HepG2 (cell line): ENCODE results near the gene VMO1. TPM values are rescaled to one million over a fixed set of nuclear protein-coding genes. Genes with fewer than 3 reads are reported as not detected.
A peak's percentile ranks its signal among the peaks of the same experiment; 100 is the strongest.

Experiments used
- GATAD1 ChIP-seq: IDR thresholded peaks from 2 replicates; pipeline ENCODE4 v1.6.1; 2016; ENCODE audit warnings: missing genetic modification reagents, missing compliant biosample characterization
- RARG ChIP-seq: sonication (generic); formaldehyde crosslinking; IDR thresholded peaks from 2 replicates; pipeline ENCODE4 v1.4.0; 2020; ENCODE audit warnings: low read depth, mild to moderate bottlenecking, missing genetic modification reagents
- SIX4 ChIP-seq: sonication (generic); formaldehyde crosslinking; IDR thresholded peaks from 2 replicates; pipeline ENCODE4 v1.4.0; 2020; ENCODE audit warnings: missing genetic modification reagents
- SRSF1 ChIP-seq: fragments of 200-400 bp; formaldehyde crosslinking; optimal IDR thresholded peaks from 2 replicates; pipeline ENCODE3; 2017; ENCODE audit warnings: mild to moderate bottlenecking, low read depth, low read length, moderate library complexity
- ZFAT ChIP-seq: sonication (generic); formaldehyde crosslinking; conservative IDR thresholded peaks from 2 replicates; pipeline ENCODE4 v1.8.1; 2023; ENCODE audit warnings: missing genetic modification reagents, inconsistent platforms
- ZMYM3 ChIP-seq: sonication (generic); formaldehyde crosslinking; IDR thresholded peaks from 2 replicates; pipeline ENCODE4 v1.5.1; 2020; ENCODE audit warnings: mild to moderate bottlenecking, missing genetic modification reagents
- ZNF101 ChIP-seq: sonication (generic); formaldehyde crosslinking; IDR thresholded peaks from 2 replicates; pipeline ENCODE4 v1.4.0; 2020; ENCODE audit warnings: mild to moderate bottlenecking, low read depth, missing genetic modification reagents, borderline replicate concordance
- ZNF607 ChIP-seq: sonication (generic); formaldehyde crosslinking; IDR thresholded peaks from 2 replicates; pipeline ENCODE4 v1.5.1; 2020; ENCODE audit warnings: missing genetic modification reagents, mild to moderate bottlenecking, borderline replicate concordance
- ZSCAN12 ChIP-seq: sonication (generic); formaldehyde crosslinking; IDR thresholded peaks from 2 replicates; pipeline ENCODE4 v1.9.0; 2021; ENCODE audit warnings: mild to moderate bottlenecking, missing genetic modification reagents
- polyA plus RNA-seq, 8 experiments: library from polyadenylated mRNA; depleted of rRNA in 3 of 8; stranded (reverse) in 7 of 8; unstranded in 1 of 8; fragments of >200 nt; fragmentation: Illumina TruSeq in 4 of 8; extraction: Trizol in 4 of 8; gene quantifications; 2 replicates each; pipeline versions ENCODE4 v1.2.1 to v1.2.3, GENCODE V29; 2011 to 2016; ENCODE audit warnings: low read depth in 4 of 8, missing spikeins in 1 of 8, mixed read lengths in 1 of 8; ENCODE audit not compliant: insufficient read depth in 1 of 8
- total RNA-seq, 5 experiments: library from RNA; depleted of rRNA; stranded (reverse); fragments of >200 nt; fragmentation: Illumina TruSeq; extraction: Trizol; gene quantifications; 2 replicates each; pipeline ENCODE4 v1.2.3, GENCODE V29; 2016; ENCODE audit warnings: low read depth in 1 of 5
- TF ChIP-seq, protein P1 (sequence below), 2 experiments: fragments of 450-650 bp in 1 of 2; sonication (generic) in 1 of 2; formaldehyde crosslinking in 1 of 2; IDR thresholded peaks; 2 replicates each; pipeline versions ENCODE4 v1.6.1 to v1.8.0; 2016 to 2022; ENCODE audit warnings: antibody characterized with exemption in 1 of 2, mild to moderate bottlenecking in 1 of 2, missing genetic modification reagents in 1 of 2
- TF ChIP-seq, protein P2 (sequence below): sonication (generic); formaldehyde crosslinking; IDR thresholded peaks from 2 replicates; pipeline ENCODE4 v1.4.0; 2020; ENCODE audit warnings: missing genetic modification reagents, borderline replicate concordance
- TF ChIP-seq, protein P3 (sequence below), 2 experiments: sonication (generic) in 1 of 2; formaldehyde crosslinking in 1 of 2; IDR thresholded peaks; 2 replicates each; pipeline versions ENCODE4 v1.6.1 to v1.9.0; 2014 to 2022; ENCODE audit warnings: antibody characterized with exemption in 1 of 2, borderline replicate concordance in 1 of 2, inconsistent platforms in 1 of 2, low read depth in 1 of 2, missing genetic modification reagents in 1 of 2

Gene VMO1
- total and polyA plus RNA-seq, 2 of the 13 experiments (the other 11 are each of a cell fraction or from before 2014, with no cell fraction given): not detected

DNA sequence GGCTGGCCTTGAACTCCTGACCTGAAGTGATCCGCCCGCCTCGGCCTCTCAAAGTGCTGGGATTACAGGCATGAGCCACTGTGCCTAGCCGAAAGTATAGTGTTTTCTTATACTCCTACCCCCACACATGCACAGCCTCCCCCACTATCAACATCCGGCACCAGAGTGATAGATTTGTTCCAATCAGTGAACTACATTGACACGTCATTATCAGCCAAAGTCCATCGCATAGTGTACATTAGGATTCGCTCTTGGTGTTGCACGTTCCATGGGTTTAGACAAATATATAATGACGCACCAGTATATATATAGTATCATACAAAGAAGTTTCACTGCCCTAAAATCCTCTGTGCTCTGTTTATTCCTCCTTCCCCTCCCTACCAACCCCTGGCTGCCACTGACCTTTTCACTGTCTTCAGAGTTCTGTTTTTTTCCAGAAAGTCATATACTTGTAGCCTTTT lies 26.4 kb downstream of the VMO1 start (continued):
- TF ChIP-seq, protein P1, sequence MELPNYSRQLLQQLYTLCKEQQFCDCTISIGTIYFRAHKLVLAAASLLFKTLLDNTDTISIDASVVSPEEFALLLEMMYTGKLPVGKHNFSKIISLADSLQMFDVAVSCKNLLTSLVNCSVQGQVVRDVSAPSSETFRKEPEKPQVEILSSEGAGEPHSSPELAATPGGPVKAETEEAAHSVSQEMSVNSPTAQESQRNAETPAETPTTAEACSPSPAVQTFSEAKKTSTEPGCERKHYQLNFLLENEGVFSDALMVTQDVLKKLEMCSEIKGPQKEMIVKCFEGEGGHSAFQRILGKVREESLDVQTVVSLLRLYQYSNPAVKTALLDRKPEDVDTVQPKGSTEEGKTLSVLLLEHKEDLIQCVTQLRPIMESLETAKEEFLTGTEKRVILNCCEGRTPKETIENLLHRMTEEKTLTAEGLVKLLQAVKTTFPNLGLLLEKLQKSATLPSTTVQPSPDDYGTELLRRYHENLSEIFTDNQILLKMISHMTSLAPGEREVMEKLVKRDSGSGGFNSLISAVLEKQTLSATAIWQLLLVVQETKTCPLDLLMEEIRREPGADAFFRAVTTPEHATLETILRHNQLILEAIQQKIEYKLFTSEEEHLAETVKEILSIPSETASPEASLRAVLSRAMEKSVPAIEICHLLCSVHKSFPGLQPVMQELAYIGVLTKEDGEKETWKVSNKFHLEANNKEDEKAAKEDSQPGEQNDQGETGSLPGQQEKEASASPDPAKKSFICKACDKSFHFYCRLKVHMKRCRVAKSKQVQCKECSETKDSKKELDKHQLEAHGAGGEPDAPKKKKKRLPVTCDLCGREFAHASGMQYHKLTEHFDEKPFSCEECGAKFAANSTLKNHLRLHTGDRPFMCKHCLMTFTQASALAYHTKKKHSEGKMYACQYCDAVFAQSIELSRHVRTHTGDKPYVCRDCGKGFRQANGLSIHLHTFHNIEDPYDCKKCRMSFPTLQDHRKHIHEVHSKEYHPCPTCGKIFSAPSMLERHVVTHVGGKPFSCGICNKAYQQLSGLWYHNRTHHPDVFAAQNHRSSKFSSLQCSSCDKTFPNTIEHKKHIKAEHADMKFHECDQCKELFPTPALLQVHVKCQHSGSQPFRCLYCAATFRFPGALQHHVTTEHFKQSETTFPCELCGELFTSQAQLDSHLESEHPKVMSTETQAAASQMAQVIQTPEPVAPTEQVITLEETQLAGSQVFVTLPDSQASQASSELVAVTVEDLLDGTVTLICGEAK (IDR thresholded peaks at IDR 0.05): no peak
- TF ChIP-seq, protein P1 (CRISPR knock-in tag; IDR thresholded peaks at IDR 0.05): peak; percentile 35; the same call in 1 of the 2 replicates
- no peak for TF ChIP-seq ZFAT (CRISPR knock-in tag)
- TF ChIP-seq ZNF101 (CRISPR knock-in tag): no peak
- no peak for TF ChIP-seq ZNF607 (CRISPR knock-in tag)
- TF ChIP-seq RARG (CRISPR knock-in tag): no peak
- TF ChIP-seq SIX4 (CRISPR knock-in tag): no peak
- no peak for TF ChIP-seq ZSCAN12 (CRISPR knock-in tag)
- TF ChIP-seq, protein P2, sequence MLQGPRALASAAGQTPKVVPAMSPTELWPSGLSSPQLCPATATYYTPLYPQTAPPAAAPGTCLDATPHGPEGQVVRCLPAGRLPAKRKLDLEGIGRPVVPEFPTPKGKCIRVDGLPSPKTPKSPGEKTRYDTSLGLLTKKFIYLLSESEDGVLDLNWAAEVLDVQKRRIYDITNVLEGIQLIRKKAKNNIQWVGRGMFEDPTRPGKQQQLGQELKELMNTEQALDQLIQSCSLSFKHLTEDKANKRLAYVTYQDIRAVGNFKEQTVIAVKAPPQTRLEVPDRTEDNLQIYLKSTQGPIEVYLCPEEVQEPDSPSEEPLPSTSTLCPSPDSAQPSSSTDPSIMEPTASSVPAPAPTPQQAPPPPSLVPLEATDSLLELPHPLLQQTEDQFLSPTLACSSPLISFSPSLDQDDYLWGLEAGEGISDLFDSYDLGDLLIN (CRISPR knock-in tag): no peak
- TF ChIP-seq GATAD1 (CRISPR knock-in tag): peak; percentile 45; the same call in 1 of the 2 replicates
- no peak for TF ChIP-seq SRSF1
- TF ChIP-seq, protein P3, sequence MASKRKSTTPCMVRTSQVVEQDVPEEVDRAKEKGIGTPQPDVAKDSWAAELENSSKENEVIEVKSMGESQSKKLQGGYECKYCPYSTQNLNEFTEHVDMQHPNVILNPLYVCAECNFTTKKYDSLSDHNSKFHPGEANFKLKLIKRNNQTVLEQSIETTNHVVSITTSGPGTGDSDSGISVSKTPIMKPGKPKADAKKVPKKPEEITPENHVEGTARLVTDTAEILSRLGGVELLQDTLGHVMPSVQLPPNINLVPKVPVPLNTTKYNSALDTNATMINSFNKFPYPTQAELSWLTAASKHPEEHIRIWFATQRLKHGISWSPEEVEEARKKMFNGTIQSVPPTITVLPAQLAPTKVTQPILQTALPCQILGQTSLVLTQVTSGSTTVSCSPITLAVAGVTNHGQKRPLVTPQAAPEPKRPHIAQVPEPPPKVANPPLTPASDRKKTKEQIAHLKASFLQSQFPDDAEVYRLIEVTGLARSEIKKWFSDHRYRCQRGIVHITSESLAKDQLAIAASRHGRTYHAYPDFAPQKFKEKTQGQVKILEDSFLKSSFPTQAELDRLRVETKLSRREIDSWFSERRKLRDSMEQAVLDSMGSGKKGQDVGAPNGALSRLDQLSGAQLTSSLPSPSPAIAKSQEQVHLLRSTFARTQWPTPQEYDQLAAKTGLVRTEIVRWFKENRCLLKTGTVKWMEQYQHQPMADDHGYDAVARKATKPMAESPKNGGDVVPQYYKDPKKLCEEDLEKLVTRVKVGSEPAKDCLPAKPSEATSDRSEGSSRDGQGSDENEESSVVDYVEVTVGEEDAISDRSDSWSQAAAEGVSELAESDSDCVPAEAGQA (IDR thresholded peaks at IDR 0.05; ENCODE audit: low read depth): 0 out of 2 replicates have a peak, but pooled peaks have one; percentile 49
- TF ChIP-seq, protein P3 (CRISPR knock-in tag; IDR thresholded peaks at IDR 0.05; ENCODE audit: borderline replicate concordance): no peak
- peak; percentile 72 for TF ChIP-seq ZMYM3 (CRISPR knock-in tag)
